ENCODE data around the gene ACKR1.

Gene ACKR1

GRCh38 chr1:159204161-159205141 lies at the start of gene ACKR1:
TSS of gene ACKR1 (plus strand) at chr1:159204875. CDS start at chr1:159204960, 85 bp downstream.
- DNase-seq (ENCODE audit: low read depth): no peak

- DNase-seq (ENCODE audit: low read depth): peak; percentile 39
Observed at GRCh38 chr1:159161001-159161718, 43.5 kb upstream of the ACKR1 start.

GRCh38 chr1:159161719-159162026 lies 43.0 kb upstream of the ACKR1 start:
- DNase-seq (ENCODE audit: low read depth): no peak

GRCh38 chr1:159162516-159163265 lies 42.0 kb upstream of the ACKR1 start:
- DNase-seq (ENCODE audit: low read depth): no peak

- no peak for DNase-seq (ENCODE audit: low read depth)
Observed at GRCh38 chr1:159163614-159164228, 41.0 kb upstream of the ACKR1 start.

GRCh38 chr1:159168043-159168442 lies 36.6 kb upstream of the ACKR1 start:
- no peak for DNase-seq (ENCODE audit: low read depth)

GRCh38 chr1:159170639-159171038 lies 34.0 kb upstream of the ACKR1 start:
- DNase-seq (ENCODE audit: low read depth): no peak

GRCh38 chr1:159171254-159171687 lies 33.4 kb upstream of the ACKR1 start, which contains the start of gene CADM3:
TSS of gene CADM3 (plus strand) at chr1:159171615. CDS start at chr1:159171766, 151 bp downstream.
- no peak for DNase-seq (ENCODE audit: low read depth)

- DNase-seq (ENCODE audit: low read depth): no peak
Observed at GRCh38 chr1:159171688-159172501, 32.8 kb upstream of the ACKR1 start.

- DNase-seq (ENCODE audit: low read depth): no peak
Observed at GRCh38 chr1:159172614-159173291, 31.9 kb upstream of the ACKR1 start.

GRCh38 chr1:159173320-159173719 lies 31.4 kb upstream of the ACKR1 start:
- DNase-seq (ENCODE audit: low read depth): no peak

GRCh38 chr1:159175571-159175970 lies 29.1 kb upstream of the ACKR1 start:
- DNase-seq (ENCODE audit: low read depth): no peak

GRCh38 chr1:159177272-159177907 lies 27.3 kb upstream of the ACKR1 start:
- no peak for DNase-seq (ENCODE audit: low read depth)

- DNase-seq (ENCODE audit: low read depth): no peak
Observed at GRCh38 chr1:159179906-159180305, 24.8 kb upstream of the ACKR1 start.

- no peak for DNase-seq (ENCODE audit: low read depth)
Observed at GRCh38 chr1:159180516-159180915, 24.2 kb upstream of the ACKR1 start.

- DNase-seq (ENCODE audit: low read depth): no peak
Observed at GRCh38 chr1:159181328-159182024, 23.2 kb upstream of the ACKR1 start.

- no peak for DNase-seq (ENCODE audit: low read depth)
Observed at GRCh38 chr1:159184201-159184600, 20.5 kb upstream of the ACKR1 start.

- no peak for DNase-seq (ENCODE audit: low read depth)
Observed at GRCh38 chr1:159185121-159185520, 19.6 kb upstream of the ACKR1 start.

- no peak for DNase-seq (ENCODE audit: low read depth)
Observed at GRCh38 chr1:159187033-159187432, 17.6 kb upstream of the ACKR1 start.

All from activated gamma-delta T cell treated with anti-CD3 and anti-CD28 coated beads, Interleukin-2, amount 50 U/mL, for 16 hours (primary cell).